DND-41 (cell line): ENCODE data around the gene MCRIP2.

ENCODE experiments used
- ATAC-seq: fragments of 200-7000 bp; cut with Tn5 transposase; 3 replicates; pipeline ENCODE4 v1.9.1; 2021; ENCODE audit warnings: low read depth; ENCODE audit not compliant: insufficient read depth
- DNase-seq: peaks from one replicate; pipeline ENCODE4 v3.0.0-alpha.2; 2020
- H2AFZ ChIP-seq: 2 replicates; pipeline ENCODE4 v1.6.0; 2012; ENCODE audit warnings: low read depth, low read length
- H3K27ac ChIP-seq: 2 replicates; pipeline ENCODE4 v1.5.1; 2012; ENCODE audit warnings: low read length, inconsistent platforms
- H3K27me3 ChIP-seq: fragments of 200-600 bp; sonication (generic); 2 replicates; pipeline ENCODE4 v1.6.0; 2012; ENCODE audit warnings: low read length, mild to moderate bottlenecking, inconsistent platforms; ENCODE audit not compliant: insufficient read depth, poor library complexity
- H3K36me3 ChIP-seq: 2 replicates; pipeline ENCODE4 v1.5.1; 2012; ENCODE audit warnings: low read length, inconsistent platforms; ENCODE audit not compliant: insufficient read depth
- H3K4me1 ChIP-seq: 2 replicates; pipeline ENCODE4 v1.5.1; 2012; ENCODE audit warnings: mild to moderate bottlenecking, low read length; ENCODE audit not compliant: insufficient read depth
- H3K4me2 ChIP-seq: 2 replicates; pipeline ENCODE4 v1.6.0; 2012; ENCODE audit warnings: mild to moderate bottlenecking, moderate library complexity, low read length, inconsistent platforms; ENCODE audit not compliant: insufficient read depth
- H3K4me3 ChIP-seq, 2 experiments: fragments of 200-600 bp in 1 of 2; shearing (Covaris generic) in 1 of 2; 2 replicates each; pipeline ENCODE4 v1.5.1; 2012 to 2016; ENCODE audit warnings: inconsistent platforms in 2 of 2, low read length in 2 of 2, mild to moderate bottlenecking in 2 of 2, low read depth in 1 of 2, moderate library complexity in 1 of 2
- H3K79me2 ChIP-seq: 2 replicates; pipeline ENCODE4 v1.6.0; 2012; ENCODE audit warnings: low read length, inconsistent platforms; ENCODE audit not compliant: insufficient read depth
- H3K9ac ChIP-seq: 2 replicates; pipeline ENCODE4 v1.6.0; 2012; ENCODE audit warnings: low read depth, mild to moderate bottlenecking, inconsistent platforms, low read length, moderate library complexity
- H3K9me3 ChIP-seq: 2 replicates; pipeline ENCODE4 v1.5.1; 2012; ENCODE audit warnings: low read length, moderate library complexity, mild to moderate bottlenecking, inconsistent platforms; ENCODE audit not compliant: insufficient read depth, severe bottlenecking
- H4K20me1 ChIP-seq: 2 replicates; pipeline ENCODE4 v1.6.0; 2012; ENCODE audit warnings: low read length; ENCODE audit not compliant: insufficient read depth
- EZH2 ChIP-seq: IDR thresholded peaks from 3 replicates; pipeline ENCODE4 v1.6.1; 2012; ENCODE audit warnings: borderline replicate concordance, low read depth, mild to moderate bottlenecking, moderate library complexity, low read length, inconsistent platforms; ENCODE audit not compliant: severe bottlenecking
- TF ChIP-seq, protein P1 (sequence below): IDR thresholded peaks from 2 replicates; pipeline ENCODE4 v1.5.1; 2012; ENCODE audit warnings: borderline replicate concordance, low read length, moderate library complexity, mild to moderate bottlenecking; ENCODE audit not compliant: poor library complexity, severe bottlenecking; ENCODE audit errors: extremely low read depth

The MCRIP2 gene

DNA sequence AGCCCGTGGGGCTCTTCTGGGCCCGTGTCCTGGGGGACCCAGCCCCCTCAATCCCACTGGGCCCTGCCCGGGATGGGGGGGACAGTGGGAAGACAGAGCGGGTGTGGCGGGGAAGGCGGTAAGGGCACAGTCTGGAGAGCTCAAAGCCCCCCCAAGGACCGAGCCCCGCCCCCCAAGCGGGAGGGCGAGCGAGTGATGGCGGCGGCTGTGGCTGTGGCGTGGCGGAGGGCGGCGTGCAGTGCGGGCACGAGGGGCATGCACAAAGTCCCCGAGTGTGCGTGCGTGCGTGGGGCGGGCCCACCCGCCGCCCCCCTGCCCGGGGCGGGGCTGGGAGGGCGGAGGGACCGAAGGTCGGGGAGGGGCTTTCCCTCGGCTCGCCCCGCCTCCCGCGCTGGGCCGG lies 52.1 kb downstream of the MCRIP2 start:
- ATAC-seq (no peak), DNase-seq (no peak)
- H3K4me1 ChIP-seq = peaks cover 18% of the 10 kb centered on the region
- H3K4me2 ChIP-seq = no peak overlapping the region
- H3K4me3 ChIP-seq = no peak overlapping the region
- H3K79me2 ChIP-seq = peaks cover 13% of the 10 kb centered on the region
- no peaks in the 10 kb centered on the region for H3K9me3 ChIP-seq
- no peaks in the 10 kb centered on the region for H3K27me3 ChIP-seq
- TF ChIP-seq, protein P1, sequence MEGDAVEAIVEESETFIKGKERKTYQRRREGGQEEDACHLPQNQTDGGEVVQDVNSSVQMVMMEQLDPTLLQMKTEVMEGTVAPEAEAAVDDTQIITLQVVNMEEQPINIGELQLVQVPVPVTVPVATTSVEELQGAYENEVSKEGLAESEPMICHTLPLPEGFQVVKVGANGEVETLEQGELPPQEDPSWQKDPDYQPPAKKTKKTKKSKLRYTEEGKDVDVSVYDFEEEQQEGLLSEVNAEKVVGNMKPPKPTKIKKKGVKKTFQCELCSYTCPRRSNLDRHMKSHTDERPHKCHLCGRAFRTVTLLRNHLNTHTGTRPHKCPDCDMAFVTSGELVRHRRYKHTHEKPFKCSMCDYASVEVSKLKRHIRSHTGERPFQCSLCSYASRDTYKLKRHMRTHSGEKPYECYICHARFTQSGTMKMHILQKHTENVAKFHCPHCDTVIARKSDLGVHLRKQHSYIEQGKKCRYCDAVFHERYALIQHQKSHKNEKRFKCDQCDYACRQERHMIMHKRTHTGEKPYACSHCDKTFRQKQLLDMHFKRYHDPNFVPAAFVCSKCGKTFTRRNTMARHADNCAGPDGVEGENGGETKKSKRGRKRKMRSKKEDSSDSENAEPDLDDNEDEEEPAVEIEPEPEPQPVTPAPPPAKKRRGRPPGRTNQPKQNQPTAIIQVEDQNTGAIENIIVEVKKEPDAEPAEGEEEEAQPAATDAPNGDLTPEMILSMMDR = no peak
- no peak for TF ChIP-seq EZH2
- no peak overlapping the region for H3K9ac ChIP-seq
- H4K20me1 ChIP-seq = 0 out of 2 replicates have a peak, but pooled peaks cover under 1% of the 10 kb centered on the region
- H3K36me3 ChIP-seq = no peaks in the 10 kb centered on the region
- no peak overlapping the region for H2AFZ ChIP-seq
- no peak overlapping the region for H3K27ac ChIP-seq

DNA sequence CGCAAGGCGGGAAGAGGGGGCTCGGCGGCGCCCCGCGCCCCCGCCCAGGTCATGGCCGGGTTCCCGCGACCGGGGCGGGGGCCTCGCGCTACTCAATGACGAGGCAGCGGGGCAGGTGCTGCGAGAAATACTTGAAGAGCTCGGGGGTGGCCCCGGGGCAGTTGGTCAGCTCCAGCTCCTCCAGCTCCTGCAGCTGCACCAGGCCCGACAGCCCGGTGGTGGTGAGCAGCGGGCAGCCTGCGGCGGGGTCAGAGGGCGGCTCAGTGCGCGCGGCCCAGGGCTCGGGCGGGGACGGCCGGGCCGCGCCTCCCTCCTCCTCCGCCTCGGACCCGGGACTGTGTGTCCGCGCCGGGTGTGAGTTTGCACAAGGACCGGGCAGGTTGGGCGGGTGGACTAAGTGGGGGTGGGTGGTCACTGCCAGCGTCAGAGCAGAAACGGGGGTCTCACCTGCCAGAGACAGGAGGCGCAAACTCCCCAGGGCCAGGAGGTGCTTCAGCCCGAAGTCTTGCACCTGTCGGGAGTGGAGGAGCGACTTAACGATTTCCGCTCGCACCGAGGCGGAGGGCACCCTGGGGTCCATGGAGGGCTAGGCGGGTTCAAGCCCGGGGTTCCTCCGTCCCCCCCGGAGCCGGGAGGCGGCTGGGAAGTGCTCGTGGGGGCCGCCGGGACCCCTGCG lies 52.7 kb downstream of the MCRIP2 start:
- Histone ChIP-seq H4K20me1 (no peaks in the 10 kb centered on the region), H2AFZ (no peak overlapping the region), H3K9me3 (no peaks in the 10 kb centered on the region), H3K9ac (no peak overlapping the region), H3K27me3 (no peaks in the 10 kb centered on the region), H3K4me1 (peaks cover 12% of the 10 kb centered on the region), H3K27ac (no peak overlapping the region), H3K79me2 (peaks cover 7% of the 10 kb centered on the region), H3K4me2 (no peak overlapping the region), H3K4me3 (no peak overlapping the region), H3K36me3 (no peaks in the 10 kb centered on the region)
- DNase-seq = no peak
- TF ChIP-seq, protein P1 = no peak
- TF ChIP-seq EZH2 = no peak
- ATAC-seq = no peak

DNA sequence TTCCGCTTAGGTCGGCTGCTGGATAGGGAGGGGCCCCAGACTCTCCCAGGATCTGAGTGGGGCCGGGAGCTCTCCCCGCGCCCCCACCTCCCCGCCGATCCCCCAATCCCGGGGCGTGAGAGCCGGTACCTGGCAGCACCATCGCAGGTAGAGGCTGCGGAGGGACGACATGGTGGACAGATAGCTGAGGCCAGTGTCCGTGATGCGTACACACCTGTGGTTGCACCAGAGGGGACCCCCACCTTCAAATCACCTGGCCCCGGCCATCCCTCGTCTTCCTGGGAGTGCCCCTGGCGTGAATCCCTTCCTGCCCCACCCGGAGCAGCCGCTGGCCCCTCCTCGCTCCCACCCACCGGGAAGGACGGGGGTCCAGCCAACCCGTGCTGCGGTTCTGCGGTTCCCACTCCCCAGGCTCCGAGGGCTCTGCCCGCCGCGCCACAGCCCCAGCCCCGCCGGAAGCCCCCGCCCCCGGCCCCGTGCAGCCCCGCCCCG lies 53.3 kb downstream of the MCRIP2 start:
- H3K4me3 ChIP-seq = no peak overlapping the region
- H4K20me1 ChIP-seq = peaks cover 2% of the 10 kb centered on the region; the same call in 1 of the 2 replicates
- H3K27ac ChIP-seq = no peak overlapping the region
- peaks cover 1% of the 10 kb centered on the region for H3K79me2 ChIP-seq
- TF ChIP-seq, protein P1 = no peak
- no peak for TF ChIP-seq EZH2
- DNase-seq (no peak), ATAC-seq (no peak)
- H3K9ac ChIP-seq = no peak overlapping the region
- H3K36me3 ChIP-seq = no peaks in the 10 kb centered on the region
- H3K27me3 ChIP-seq = no peaks in the 10 kb centered on the region
- H2AFZ ChIP-seq = no peak overlapping the region
- H3K4me1 ChIP-seq = peaks cover 7% of the 10 kb centered on the region; the same call in 1 of the 2 replicates
- no peaks in the 10 kb centered on the region for H3K9me3 ChIP-seq
- no peak overlapping the region for H3K4me2 ChIP-seq
